GM19468 (cell line): Measurements from ENCODE around the gene CDH18.
"Not testable (repeated sequence)": the region's sequence is repeated elsewhere in the genome, so short reads cannot be mapped to it uniquely, and the experiment has no call there.

Source experiments
- ATAC-seq: cut with Tn5 transposase; IDR thresholded peaks from one replicate; pipeline ENCODE4 v1.9.1; 2021; ENCODE audit warnings: mild to moderate bottlenecking, moderate library complexity, moderate number of reproducible peaks; ENCODE audit not compliant: unreplicated experiment; ENCODE audit errors: extremely low read depth

Gene CDH18

GRCh38 chr5:19866090-19866450 lies 121.9 kb downstream of the CDH18 start:
- no peak for ATAC-seq

GRCh38 chr5:19865336-19866089 lies 122.5 kb downstream of the CDH18 start:
- ATAC-seq: no peak

- ATAC-seq: no peak
These were observed 125.3 kb downstream of the CDH18 start for GRCh38 chr5:19862711-19863110.

- ATAC-seq: no peak
These were observed 129.0 kb downstream of the CDH18 start for GRCh38 chr5:19859020-19859419.

GRCh38 chr5:19855931-19856330 lies 132.1 kb downstream of the CDH18 start:
- no peak for ATAC-seq

- ATAC-seq: no peak
These were observed 132.5 kb downstream of the CDH18 start for GRCh38 chr5:19855453-19855852.

- no peak for ATAC-seq
These were observed 133.0 kb downstream of the CDH18 start for GRCh38 chr5:19855031-19855430.

- no peak for ATAC-seq
These were observed 134.3 kb downstream of the CDH18 start for GRCh38 chr5:19853616-19854240.

- ATAC-seq: no peak
These were observed 150.3 kb downstream of the CDH18 start for GRCh38 chr5:19837536-19838174.

- no peak for ATAC-seq
These were observed 152.6 kb downstream of the CDH18 start for GRCh38 chr5:19835442-19835841.

GRCh38 chr5:19812720-19813119 lies 175.3 kb downstream of the CDH18 start:
- ATAC-seq: not testable (repeated sequence)

GRCh38 chr5:19806756-19807155 lies 181.2 kb downstream of the CDH18 start:
- ATAC-seq: no peak

GRCh38 chr5:19802686-19803085 lies 185.3 kb downstream of the CDH18 start:
- no peak for ATAC-seq

- ATAC-seq: no peak
These were observed 192.8 kb downstream of the CDH18 start for GRCh38 chr5:19795218-19795617.

- no peak for ATAC-seq
These were observed 197.1 kb downstream of the CDH18 start for GRCh38 chr5:19790829-19791466.

GRCh38 chr5:19782566-19782965 lies 205.4 kb downstream of the CDH18 start:
- no peak for ATAC-seq

- no peak for ATAC-seq
These were observed 210.6 kb downstream of the CDH18 start for GRCh38 chr5:19777363-19777762.

GRCh38 chr5:19776886-19777285 lies 211.1 kb downstream of the CDH18 start:
- not testable (repeated sequence) for ATAC-seq

- no peak for ATAC-seq
These were observed 216.7 kb downstream of the CDH18 start for GRCh38 chr5:19771174-19771835.

- no peak for ATAC-seq
These were observed 217.6 kb downstream of the CDH18 start for GRCh38 chr5:19770396-19770795.
